ENCODE measurements around the gene RNASE9. TPM values are rescaled to one million over a fixed set of nuclear protein-coding genes. Genes with fewer than 3 reads are reported as not detected.
A peak's percentile ranks its signal among the peaks of the same experiment; 100 is the strongest.
"Not testable (repeated sequence)": the region's sequence is repeated elsewhere in the genome, so short reads cannot be mapped to it uniquely, and the experiment has no call there.

Gene RNASE9
- total RNA-seq, 1 donor from 2014 or later = not detected

GRCh38 chr14:20578325-20578724, 17.5 kb upstream of the RNASE9 start:
- DNase-seq (ENCODE audit: low read depth) = no peak

GRCh38 chr14:20572382-20572990, 11.6 kb upstream of the RNASE9 start:
- DNase-seq (ENCODE audit: low read depth) = not testable (repeated sequence)

- DNase-seq (ENCODE audit: low read depth) = not testable (repeated sequence)
Observed at GRCh38 chr14:20570720-20571119, 9.9 kb upstream of the RNASE9 start.

GRCh38 chr14:20569865-20570264, 9.0 kb upstream of the RNASE9 start:
- DNase-seq (ENCODE audit: low read depth) = not testable (repeated sequence)

GRCh38 chr14:20569066-20569465, 8.2 kb upstream of the RNASE9 start:
- no peak for DNase-seq (ENCODE audit: low read depth)

GRCh38 chr14:20568393-20568792, 7.5 kb upstream of the RNASE9 start:
- no peak for DNase-seq (ENCODE audit: low read depth)

- not testable (repeated sequence) for DNase-seq (ENCODE audit: low read depth)
Observed at GRCh38 chr14:20567199-20567598, 6.4 kb upstream of the RNASE9 start.

DNA sequence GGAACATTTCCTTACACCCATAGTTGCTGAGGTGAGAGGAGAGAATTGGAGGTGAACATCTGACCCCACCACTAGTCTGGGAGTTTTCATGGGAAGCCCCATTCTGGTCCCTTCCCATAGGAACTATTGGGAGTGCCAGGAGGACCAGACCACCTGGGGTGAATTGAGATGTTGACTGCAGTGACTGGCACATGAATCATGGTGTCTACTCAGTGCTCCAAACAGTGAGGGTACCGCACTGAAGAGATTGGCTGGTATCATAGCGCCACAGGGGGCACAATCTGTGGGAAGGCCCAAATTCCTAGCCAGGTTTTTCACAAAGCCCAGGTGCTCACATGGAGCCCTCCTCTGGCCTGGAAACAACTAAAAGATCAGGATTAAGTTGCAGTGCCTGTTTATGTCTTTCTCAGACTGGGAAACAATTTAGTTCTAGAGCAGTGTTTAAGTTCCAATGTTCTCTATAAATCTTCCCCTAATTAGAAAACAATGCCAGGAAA, 3.7 kb upstream of the RNASE9 start:
- no peak for DNase-seq (ENCODE audit: low read depth)

- no peak for DNase-seq (ENCODE audit: low read depth)
Observed at GRCh38 chr14:20563971-20564370, 3.1 kb upstream of the RNASE9 start.

GRCh38 chr14:20559461-20559904, 1.4 kb downstream of the RNASE9 start:
- no peak for DNase-seq (ENCODE audit: low read depth)

- DNase-seq (ENCODE audit: low read depth) = no peak
Observed at GRCh38 chr14:20557212-20557542, 3.7 kb downstream of the RNASE9 start.

GRCh38 chr14:20556500-20557211, 4.2 kb downstream of the RNASE9 start:
- DNase-seq (ENCODE audit: low read depth) = no peak

DNA sequence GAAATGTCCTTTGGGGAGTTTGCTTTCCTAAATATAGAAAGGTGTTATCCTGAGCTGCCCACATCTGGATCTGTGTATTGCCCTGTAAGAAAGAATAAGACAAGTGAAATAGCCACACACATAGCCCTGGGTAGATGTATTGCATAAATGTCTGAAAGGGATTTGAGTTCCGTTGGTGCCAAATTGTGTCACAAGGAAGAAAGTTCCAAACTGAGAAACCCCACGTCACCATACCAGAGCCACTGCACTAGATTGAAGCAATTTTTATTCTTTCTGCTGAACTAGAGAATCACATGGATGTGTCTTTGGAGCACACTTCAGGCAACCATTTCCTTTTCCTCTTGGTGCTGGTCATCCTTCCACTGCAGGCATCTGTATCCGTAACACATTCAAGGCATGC, 5.0 kb downstream of the RNASE9 start:
- DNase-seq (ENCODE audit: low read depth) = no peak

DNA sequence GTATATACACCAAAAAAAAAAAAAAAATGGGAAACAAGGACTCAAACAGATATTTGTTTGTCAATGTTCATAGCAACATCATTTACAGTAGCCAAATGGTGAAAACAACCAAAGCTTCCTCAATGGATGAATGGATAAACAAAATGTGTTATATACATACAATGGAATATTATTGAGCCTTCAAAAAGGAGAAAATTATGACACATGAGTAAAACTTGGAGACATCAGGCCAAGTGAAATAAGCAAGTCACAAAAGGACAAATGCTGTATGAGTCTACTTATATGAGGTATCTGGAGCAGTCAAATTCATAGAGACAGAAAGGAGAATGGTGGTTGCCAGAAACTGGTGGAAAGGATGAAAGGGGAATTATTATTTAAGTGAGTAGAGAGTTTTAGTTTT, 7.8 kb downstream of the RNASE9 start:
- no peak for DNase-seq (ENCODE audit: low read depth)

- no peak for DNase-seq (ENCODE audit: low read depth)
Observed at GRCh38 chr14:20551606-20552005, 9.2 kb downstream of the RNASE9 start.

DNA sequence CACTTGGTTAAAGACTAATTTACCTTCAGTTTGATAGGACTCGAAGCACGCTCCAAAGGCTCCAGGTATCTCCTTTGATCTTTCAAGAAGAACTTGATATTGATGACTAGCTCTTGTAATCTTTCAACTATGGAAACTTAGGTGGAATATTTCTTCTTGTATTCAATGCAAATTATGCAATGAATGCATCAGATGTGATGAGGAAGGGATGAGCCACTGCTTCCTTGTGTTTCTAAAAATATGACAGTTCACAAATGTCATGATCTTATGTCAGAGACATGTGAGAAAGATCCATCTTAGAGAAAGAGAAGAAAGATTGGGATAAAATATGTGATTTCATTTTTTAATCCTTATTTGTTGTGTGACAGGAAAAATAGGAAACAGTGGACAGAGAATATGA, 9.9 kb downstream of the RNASE9 start:
- DNase-seq (ENCODE audit: low read depth) = no peak

GRCh38 chr14:20548414-20549158, 12.3 kb downstream of the RNASE9 start:
- DNase-seq (ENCODE audit: low read depth) = no peak

GRCh38 chr14:20546877-20547276, 14.0 kb downstream of the RNASE9 start:
- DNase-seq (ENCODE audit: low read depth) = no peak

- no peak for DNase-seq (ENCODE audit: low read depth)
Observed at GRCh38 chr14:20539906-20540305, 20.9 kb downstream of the RNASE9 start.

DNA sequence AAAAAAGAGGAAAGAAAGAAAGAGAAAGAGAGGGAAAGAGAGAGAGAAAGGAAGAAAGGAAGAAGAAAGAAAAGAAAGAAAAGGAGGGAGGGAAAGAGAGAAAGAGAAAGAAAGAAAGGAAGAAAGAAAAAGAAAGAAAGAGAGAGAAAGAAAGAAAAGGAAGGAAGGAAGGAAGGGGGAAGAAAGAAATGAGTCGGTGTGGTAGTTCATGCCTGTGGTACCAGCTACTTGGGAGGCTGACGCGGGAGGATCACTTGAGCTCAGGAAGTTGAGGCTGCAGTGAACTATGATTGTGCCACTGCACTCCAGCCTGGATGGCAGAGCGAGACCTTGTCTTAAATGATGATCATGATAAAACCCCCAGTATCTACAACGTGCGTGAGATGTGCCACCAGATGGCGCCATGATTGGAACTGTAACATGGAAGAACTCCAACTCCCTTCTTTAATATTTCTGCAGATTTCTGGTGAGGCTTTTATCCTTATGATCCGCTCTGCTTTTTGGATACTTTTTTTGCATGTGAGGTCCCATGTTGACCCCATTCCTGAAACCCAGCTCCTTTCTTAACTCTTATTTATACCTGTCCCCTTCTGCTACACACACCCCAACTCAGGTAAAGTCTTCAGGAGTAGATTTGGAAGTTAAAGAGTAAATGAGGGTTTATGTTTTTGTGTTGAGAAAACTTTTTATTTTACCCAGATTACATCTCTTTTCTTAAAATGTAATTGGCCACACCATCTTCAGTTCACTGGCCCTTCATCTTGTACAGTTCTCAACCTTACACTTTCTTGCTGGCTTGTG, 29.9 kb downstream of the RNASE9 start:
- peak; percentile 78 for DNase-seq (ENCODE audit: low read depth)

DNA sequence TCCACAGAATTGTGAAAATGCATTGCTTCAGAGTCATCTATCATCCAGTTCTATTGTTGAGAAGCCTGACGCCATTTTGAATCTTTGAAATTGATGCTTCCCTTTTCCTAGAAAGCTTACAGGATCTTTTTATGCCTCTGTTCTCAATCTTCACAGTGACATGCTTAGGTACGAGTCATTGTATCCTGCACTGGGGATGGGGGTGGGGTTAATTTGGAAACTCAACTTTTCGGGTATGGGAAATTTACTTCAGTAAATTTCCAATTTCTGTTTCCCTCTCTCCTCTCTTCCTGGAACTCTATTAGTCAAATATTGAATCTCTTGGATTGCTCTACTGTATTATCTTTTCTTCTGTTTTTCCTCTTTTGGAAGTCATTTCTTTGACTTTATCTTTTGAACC, 31.0 kb downstream of the RNASE9 start:
- no peak for DNase-seq (ENCODE audit: low read depth)
